ENCODE measurements around the gene TMEM229B. TPM values are rescaled to one million over a fixed set of nuclear protein-coding genes. Genes with fewer than 3 reads are reported as not detected.

The TMEM229B gene
- polyA plus RNA-seq, 1 of the 3 experiments (the other 2 are of a cell fraction) = 0.16 TPM

GRCh38 chr14:67533754-67534085 lies 45.2 kb upstream of the TMEM229B start:
- peak overlapping the region; percentile 63 to 70 for H3K4me3 ChIP-seq (ENCODE audit: low read depth in 2 of 2, low read length in 1 of 2)

More at GRCh38 chr14:67533754-67534085, 45.2 kb upstream of the TMEM229B start:
- Histone ChIP-seq H3K4me2 (peak overlapping the region; percentile 91; the same call in 1 of the 2 replicates), H3K9me3 (no peaks in the 10 kb centered on the region), H2AFZ (ENCODE audit: low read depth) (0 out of 2 replicates have a peak overlapping the region, but pooled peaks have one; percentile 46), H3K79me2 (ENCODE audit: insufficient read depth) (no peaks in the 10 kb centered on the region), H3K27ac (ENCODE audit: low read depth in 2 of 2, low read length in 1 of 2) (no peak overlapping the region), H3K27me3 (ENCODE audit: insufficient read depth) (peaks cover 6% of the 10 kb centered on the region; the same call in 1 of the 2 replicates), H3K9me2 (no peaks in the 10 kb centered on the region), H3K36me3 (replicated peaks in 1 of 2; ENCODE audit: control insufficient read depth in 1 of 2, insufficient read depth in 2 of 2, low read length in 1 of 2) (no peaks in the 10 kb centered on the region), H4K20me1 (ENCODE audit: insufficient read depth) (no peaks in the 10 kb centered on the region), H3K9ac (no peak overlapping the region), H3K4me1 (ENCODE audit: control insufficient read depth in 1 of 2, insufficient read depth in 2 of 2, low read depth in 1 of 2, low read length in 1 of 2) (no peaks in the 10 kb centered on the region; a peak in 1 of 4 replicates), H3F3A (replicated peaks; ENCODE audit: insufficient read depth) (no peaks in the 10 kb centered on the region)
- TF ChIP-seq NFIC (IDR thresholded peaks at IDR 0.05; ENCODE audit: borderline replicate concordance) (no peak), RAD21 (IDR thresholded peaks at IDR 0.05; ENCODE audit: low read length) (no peak), ELF1 (IDR thresholded peaks at IDR 0.05) (no peak), GATA2 (CRISPR knock-in tag; IDR thresholded peaks at IDR 0.05) (no peak), REST (IDR thresholded peaks at IDR 0.05; ENCODE audit: low read depth, low read length) (no peak), USF1 (IDR thresholded peaks at IDR 0.05; ENCODE audit: borderline replicate concordance, low read depth) (no peak), EP300 (IDR thresholded peaks at IDR 0.05; ENCODE audit: borderline replicate concordance in 1 of 2, low read depth in 1 of 2, low read length in 1 of 2) (no peak), NRF1 (IDR thresholded peaks at IDR 0.05; ENCODE audit: low read depth, low read length) (no peak), MXI1 (IDR thresholded peaks at IDR 0.05; ENCODE audit: low read depth, low read length) (no peak), MAX (IDR thresholded peaks at IDR 0.05; ENCODE audit: low read depth) (no peak), RCOR1 (IDR thresholded peaks at IDR 0.05; ENCODE audit: low read length) (no peak), FOXM1 (IDR thresholded peaks at IDR 0.05; ENCODE audit: low read depth) (no peak), TAF1 (IDR thresholded peaks at IDR 0.05; ENCODE audit: borderline replicate concordance, low read depth, low read length) (no peak), YY1 (IDR thresholded peaks at IDR 0.05; ENCODE audit: low read depth) (no peak), PBX3 (IDR thresholded peaks at IDR 0.05) (no peak), SMC3 (IDR thresholded peaks at IDR 0.05; ENCODE audit: low read depth, low read length) (no peak)
- WGBS (ENCODE audit: low lambda C conversion rate) = 74% methylated on average over 6 of the region's 6 CpGs
- POLR2A ChIA-PET = no interaction called here
- DNase-seq = no peak
- CTCF ChIA-PET = interaction anchor here (1.1 to 3.4 kb wide), 7 partner anchors 8 to 170 kb away, joined by 3 to 19 read pairs (median 4); no protein-coding TSS in a partner anchor

Data from SK-N-SH (cell line).